A673 (cell line): ENCODE results near the gene C19orf12.

Source experiments
- EZH2 ChIP-seq: fragments of 200-600 bp; sonication (generic); IDR thresholded peaks from 2 replicates; pipeline ENCODE4 v1.6.1; 2017; ENCODE audit warnings: borderline replicate concordance, low read depth, mild to moderate bottlenecking, mixed read lengths, antibody characterized with exemption, low read length; ENCODE audit not compliant: poor library complexity, severe bottlenecking
- TF ChIP-seq, protein P1 (sequence below): fragments of 300-800, 200-600 bp; sonication (generic); conservative IDR thresholded peaks from 2 replicates; pipeline ENCODE4 v1.5.1; 2017; ENCODE audit warnings: low read depth, mild to moderate bottlenecking, antibody characterized with exemption, low read length, moderate library complexity, mixed read lengths

DNA sequence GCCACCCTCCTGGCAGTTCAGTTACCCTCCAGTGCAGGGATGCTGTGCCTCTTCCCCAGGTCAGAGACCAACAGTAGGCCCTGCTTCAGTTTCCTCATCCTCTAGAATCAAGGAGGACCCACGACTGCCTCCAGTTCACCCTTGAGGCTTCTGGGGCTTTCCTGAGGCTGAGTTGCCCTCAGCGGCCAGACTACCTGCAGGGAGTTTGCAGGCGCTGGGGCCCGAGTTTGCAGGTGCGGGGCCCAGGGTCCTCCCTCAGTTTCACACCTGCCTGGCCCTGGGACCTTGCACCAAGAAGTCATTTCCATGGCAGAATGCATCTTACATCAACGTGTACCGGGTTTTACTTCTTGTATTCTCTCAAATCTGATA, 38.9 kb upstream of the C19orf12 start:
- TF ChIP-seq, protein P1, sequence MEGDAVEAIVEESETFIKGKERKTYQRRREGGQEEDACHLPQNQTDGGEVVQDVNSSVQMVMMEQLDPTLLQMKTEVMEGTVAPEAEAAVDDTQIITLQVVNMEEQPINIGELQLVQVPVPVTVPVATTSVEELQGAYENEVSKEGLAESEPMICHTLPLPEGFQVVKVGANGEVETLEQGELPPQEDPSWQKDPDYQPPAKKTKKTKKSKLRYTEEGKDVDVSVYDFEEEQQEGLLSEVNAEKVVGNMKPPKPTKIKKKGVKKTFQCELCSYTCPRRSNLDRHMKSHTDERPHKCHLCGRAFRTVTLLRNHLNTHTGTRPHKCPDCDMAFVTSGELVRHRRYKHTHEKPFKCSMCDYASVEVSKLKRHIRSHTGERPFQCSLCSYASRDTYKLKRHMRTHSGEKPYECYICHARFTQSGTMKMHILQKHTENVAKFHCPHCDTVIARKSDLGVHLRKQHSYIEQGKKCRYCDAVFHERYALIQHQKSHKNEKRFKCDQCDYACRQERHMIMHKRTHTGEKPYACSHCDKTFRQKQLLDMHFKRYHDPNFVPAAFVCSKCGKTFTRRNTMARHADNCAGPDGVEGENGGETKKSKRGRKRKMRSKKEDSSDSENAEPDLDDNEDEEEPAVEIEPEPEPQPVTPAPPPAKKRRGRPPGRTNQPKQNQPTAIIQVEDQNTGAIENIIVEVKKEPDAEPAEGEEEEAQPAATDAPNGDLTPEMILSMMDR: no peak
- TF ChIP-seq EZH2: no peak
